IMR-90 (cell line): ENCODE results near the gene GFI1. TPM values are rescaled to one million over a fixed set of nuclear protein-coding genes. Genes with fewer than 3 reads are reported as not detected.

Experiments used
- ATAC-seq: fragments of 200-7000 bp; cut with Tn5 transposase; 2 replicates; pipeline ENCODE4 v1.9.1; 2020; ENCODE audit warnings: low read depth, mild to moderate bottlenecking, moderate library complexity
- BruUV-seq: library from RNA; stranded (reverse); fragments of 400-500 nt; replicated peaks from 2 replicates; lab custom pipeline; 2021; lab: Mats Ljungman, UMichigan
- CTCF ChIA-PET: fragments of 300-600 bp; formaldehyde crosslinking; extraction: SDS; loops from one replicate; lab custom pipeline; 2021; ENCODE audit warnings: antibody characterized with exemption; lab: Yijun Ruan, JAX
- POLR2A ChIA-PET: fragments of 300-600 bp; sonication (Branson Sonifier 250); formaldehyde crosslinking; loops from one replicate; lab custom pipeline; 2022; ENCODE audit warnings: antibody characterized with exemption; ENCODE audit not compliant: unreplicated experiment; lab: Charles Lee
- DNase-seq: peaks from one replicate; pipeline ENCODE4 v3.0.0; 2013
- H2AFZ ChIP-seq: replicated peaks from 2 replicates; pipeline ENCODE3; 2013; ENCODE audit warnings: low read length, mild to moderate bottlenecking; ENCODE audit not compliant: poor library complexity
- H2AK5ac ChIP-seq: 2 replicates; pipeline ENCODE4 v1.6.1; 2013; ENCODE audit warnings: low read depth, low read length, inconsistent platforms
- H2AK9ac ChIP-seq: replicated peaks from 2 replicates; pipeline ENCODE3; 2013; ENCODE audit warnings: mild to moderate bottlenecking, low read depth, low read length, moderate library complexity; ENCODE audit not compliant: poor library complexity
- H2BK120ac ChIP-seq: 2 replicates; pipeline ENCODE4 v1.6.1; 2013; ENCODE audit warnings: low read depth, low read length, inconsistent platforms
- H2BK15ac ChIP-seq: 3 replicates; pipeline ENCODE4 v1.6.1; 2013; ENCODE audit warnings: low read depth, low read length, inconsistent platforms
- H2BK20ac ChIP-seq: 2 replicates; pipeline ENCODE4 v1.6.1; 2013; ENCODE audit warnings: low read depth, mild to moderate bottlenecking, inconsistent platforms, low read length, moderate library complexity
- H2BK5ac ChIP-seq: 2 replicates; pipeline ENCODE4 v1.6.1; 2013; ENCODE audit warnings: mild to moderate bottlenecking, low read depth, low read length, inconsistent platforms; ENCODE audit not compliant: poor library complexity, severe bottlenecking
- H3K14ac ChIP-seq: replicated peaks from 2 replicates; pipeline ENCODE4 v1.6.1; 2013; ENCODE audit warnings: low read depth, low read length, inconsistent platforms
- H3K18ac ChIP-seq: 2 replicates; pipeline ENCODE4 v1.6.1; 2013; ENCODE audit warnings: low read depth, low read length, control low read depth
- H3K23ac ChIP-seq: 2 replicates; pipeline ENCODE4 v1.6.1; 2013; ENCODE audit warnings: low read depth, low read length, inconsistent platforms
- H3K27ac ChIP-seq: 2 replicates; pipeline ENCODE4 v1.5.1; 2013; ENCODE audit warnings: mild to moderate bottlenecking, control low read depth, low read length; ENCODE audit not compliant: insufficient read depth
- H3K27me3 ChIP-seq: 2 replicates; pipeline ENCODE4 v1.6.1; 2013; ENCODE audit warnings: low read length; ENCODE audit not compliant: control insufficient read depth, insufficient read depth
- H3K36me3 ChIP-seq: 2 replicates; pipeline ENCODE4 v1.6.1; 2013; ENCODE audit warnings: low read length, mixed read lengths; ENCODE audit not compliant: control insufficient read depth, insufficient read depth
- H3K4ac ChIP-seq: 2 replicates; pipeline ENCODE4 v1.6.1; 2013; ENCODE audit warnings: low read depth, low read length, inconsistent platforms
- H3K4me1 ChIP-seq: 2 replicates; pipeline ENCODE4 v1.6.1; 2013; ENCODE audit warnings: low read length, mixed read lengths; ENCODE audit not compliant: control insufficient read depth, insufficient read depth
- H3K4me2 ChIP-seq: 2 replicates; pipeline ENCODE4 v1.6.1; 2013; ENCODE audit warnings: low read depth, mild to moderate bottlenecking, control low read depth, low read length, moderate library complexity
- H3K4me3 ChIP-seq: 2 replicates; pipeline ENCODE4 v1.5.1; 2013; ENCODE audit warnings: low read depth, mild to moderate bottlenecking, control low read depth, low read length, moderate library complexity; ENCODE audit not compliant: insufficient read depth
- H3K56ac ChIP-seq: 2 replicates; pipeline ENCODE4 v1.6.1; 2013; ENCODE audit warnings: low read length, inconsistent platforms; ENCODE audit not compliant: insufficient read depth; ENCODE audit errors: extremely low read depth
- H3K79me1 ChIP-seq, 2 experiments: 2 replicates each; pipeline ENCODE4 v1.6.1; 2013; ENCODE audit warnings: low read length in 2 of 2, inconsistent platforms in 1 of 2, low read depth in 1 of 2
- H3K9ac ChIP-seq: 2 replicates; pipeline ENCODE4 v1.6.1; 2013; ENCODE audit warnings: low read depth, low read length, control low read depth
- H3K9me1 ChIP-seq: 2 replicates; pipeline ENCODE4 v1.6.1; 2013; ENCODE audit warnings: low read length, inconsistent platforms; ENCODE audit not compliant: insufficient read depth
- H3K9me3 ChIP-seq: 2 replicates; pipeline ENCODE4 v1.6.1; 2013; ENCODE audit warnings: low read length; ENCODE audit not compliant: control insufficient read depth, insufficient read depth
- H4K20me1 ChIP-seq: 2 replicates; pipeline ENCODE4 v1.6.1; 2013; ENCODE audit warnings: low read length, inconsistent platforms; ENCODE audit not compliant: insufficient read depth
- H4K5ac ChIP-seq: 2 replicates; pipeline ENCODE4 v1.6.1; 2013; ENCODE audit warnings: mild to moderate bottlenecking, low read depth, low read length, control low read depth
- H4K8ac ChIP-seq, 2 experiments: 2 replicates each; pipeline ENCODE4 v1.6.1; 2013; ENCODE audit warnings: low read depth in 2 of 2, low read length in 2 of 2, control low read depth in 1 of 2, inconsistent platforms in 1 of 2
- H4K91ac ChIP-seq: 2 replicates; pipeline ENCODE4 v1.6.1; 2013; ENCODE audit warnings: low read depth, low read length, inconsistent platforms; ENCODE audit not compliant: insufficient read depth
- FOS ChIP-seq: fragments of 150-350 bp; IDR thresholded peaks from 2 replicates; pipeline ENCODE4 v1.6.1; 2016; ENCODE audit warnings: low read depth, low read length
- RFX5 ChIP-seq: IDR thresholded peaks from 2 replicates; pipeline ENCODE4 v1.8.0; 2012; ENCODE audit warnings: low read depth, mild to moderate bottlenecking, low read length, moderate library complexity
- WGBS, 2 experiments: methylation state at CpG; one replicate each; pipeline versions ENCODE4 v1.1.5 to v1.1.7; 2013; ENCODE audit warnings: missing lambda C conversion rate in 2 of 2; ENCODE audit not compliant: insufficient read length in 1 of 2; ENCODE audit errors: extremely low coverage in 2 of 2; 5-methylcytosine and 5-hydroxymethylcytosine counted together
- dilution Hi-C: fragments of 300-500 bp; cut with HindIII; formaldehyde crosslinking; loops from one replicate; pipeline ENCODE4 v1.14.3; 2018; ENCODE audit warnings: low sequenced_read_pairs; ENCODE audit not compliant: unreplicated experiment
- in situ Hi-C: fragments of 300-500 bp; cut with MboI; formaldehyde crosslinking; loops from 3 replicates; pipeline ENCODE4 v1.14.3; 2019; ENCODE audit warnings: low sequenced_read_pairs, inconsistent platforms, mixed read lengths
- intact Hi-C: fragments of 100-400 bp; cut with micrococcal nuclease; formaldehyde crosslinking; loops from 2 replicates; pipeline ENCODE4 v1.10.0; 2022
- polyA plus RNA-seq, 3 experiments: library from polyadenylated mRNA; depleted of rRNA; stranded (reverse); fragments of >200 nt; gene quantifications; 2 replicates each; pipeline ENCODE4 v1.2.3, GENCODE V29; 2012; ENCODE audit warnings: low replicate concordance in 1 of 3
- total RNA-seq: library from RNA; depleted of rRNA; stranded (reverse); fragments of >200 nt; gene quantifications from 2 replicates; pipeline ENCODE4 v1.2.3, GENCODE V29; 2012; rRNA removed

The GFI1 gene
- total and polyA plus RNA-seq, 2 of the 4 experiments (the other 2 are of a cell fraction), result under 0.01 to 0.21 TPM

DNA sequence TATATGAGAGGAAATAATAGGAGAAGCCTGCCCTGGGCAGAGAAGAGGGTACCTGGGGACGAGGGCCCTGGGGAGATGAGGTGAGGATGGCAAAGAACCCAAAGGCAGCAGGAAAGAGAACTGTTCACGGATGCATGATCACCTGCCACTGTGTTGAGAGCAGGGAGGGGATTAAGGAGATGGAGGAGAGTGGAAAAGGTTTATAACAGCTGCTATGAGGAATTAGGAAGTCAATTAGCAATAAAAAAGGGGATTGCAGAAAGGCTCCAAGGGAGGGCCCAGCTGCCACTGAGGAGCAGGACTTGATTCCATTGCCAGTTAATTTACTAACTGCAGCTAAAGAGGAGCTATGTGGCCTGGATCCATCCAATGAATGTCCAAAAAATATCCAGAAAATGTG lies 61.1 kb downstream of the GFI1 start:
- no peak overlapping the region for H4K91ac ChIP-seq
- no peaks in the 10 kb centered on the region for H3K79me1 ChIP-seq
- BruUV-seq, result no TSS peak
- DNase-seq (no peak), ATAC-seq (no peak)
- in situ Hi-C loops, result no loop called here
- no peaks in the 10 kb centered on the region for H3K36me3 ChIP-seq
- no peak overlapping the region for H3K27ac ChIP-seq
- H4K20me1 ChIP-seq, result no peaks in the 10 kb centered on the region
- 27% methylated on average over 2 of the region's 2 CpGs; no CpG with 5 or more reads in 1 of the 2 experiments for WGBS, 2 experiments
- H2AK9ac ChIP-seq, result no peak overlapping the region
- H2BK5ac ChIP-seq, result no peak overlapping the region
- H2BK15ac ChIP-seq, result no peak overlapping the region
- 0 out of 2 replicates have a peak, but pooled peaks cover 2% of the 10 kb centered on the region for H3K9me1 ChIP-seq
- no peak overlapping the region for H4K5ac ChIP-seq
- no peak overlapping the region for H3K4me3 ChIP-seq
- H3K4me2 ChIP-seq, result no peak overlapping the region
- no peak overlapping the region for H3K23ac ChIP-seq
- no peak overlapping the region for H3K14ac ChIP-seq
- H3K18ac ChIP-seq, result no peak overlapping the region
- no peak overlapping the region for H4K8ac ChIP-seq
- ChIA-PET POLR2A (no interaction called here), CTCF (no interaction called here)
- H2BK20ac ChIP-seq, result no peak overlapping the region
- H3K4me1 ChIP-seq, result no peaks in the 10 kb centered on the region
- no peaks in the 10 kb centered on the region; the same call in 1 of the 2 replicates for H3K27me3 ChIP-seq
- H2AK5ac ChIP-seq, result no peak overlapping the region
- dilution Hi-C loops, result no loop called here
- no peak overlapping the region for H3K9ac ChIP-seq
- no peak overlapping the region for H2AFZ ChIP-seq
- no peak overlapping the region for H3K56ac ChIP-seq
- H3K4ac ChIP-seq, result no peak overlapping the region
- TF ChIP-seq RFX5, result no peak
- TF ChIP-seq FOS, result no peak
- no peak overlapping the region for H2BK120ac ChIP-seq
- intact Hi-C loops, result loop anchor here (2.0 kb wide), 1 partner anchor 21 kb away; no protein-coding TSS in a partner anchor
- H3K9me3 ChIP-seq, result no peaks in the 10 kb centered on the region

Other genes starting within 250 kb of the GFI1 start
- 4.1 and 11.9 TPM in 2 replicates for gene GLMN, start 187.9 kb downstream of the GFI1 start, total RNA-seq
- gene GLMN, start 187.9 kb downstream of the GFI1 start, polyA plus RNA-seq (2012; rRNA removed), result 3.3 and 4.7 TPM in 2 replicates
- 13.6 TPM in 2 replicates for gene RPAP2, start 187.9 kb downstream of the GFI1 start, total RNA-seq
- 3.9 and 7.1 TPM in 2 replicates for gene RPAP2, start 187.9 kb downstream of the GFI1 start, polyA plus RNA-seq (2012; rRNA removed)